Lung microvascular endothelial cell (primary cell): Measurements from ENCODE around the gene SLC4A11. TPM values are rescaled to one million over a fixed set of nuclear protein-coding genes. Genes with fewer than 3 reads are reported as not detected.

Source experiments
- DNase-seq, 2 donors: peaks; one replicate each; pipeline versions ENCODE4 v3.0.0 to v3.0.0-alpha.2; 2010; ENCODE audit warnings: low read depth in 2 of 2
- total RNA-seq: library from RNA; depleted of rRNA; stranded (reverse); fragments of >200 nt; gene quantifications from 2 replicates; pipeline ENCODE4 v1.2.1, GENCODE V29; 2014

Gene SLC4A11
- 5.2 and 23.8 TPM in 2 replicates for total RNA-seq

DNA sequence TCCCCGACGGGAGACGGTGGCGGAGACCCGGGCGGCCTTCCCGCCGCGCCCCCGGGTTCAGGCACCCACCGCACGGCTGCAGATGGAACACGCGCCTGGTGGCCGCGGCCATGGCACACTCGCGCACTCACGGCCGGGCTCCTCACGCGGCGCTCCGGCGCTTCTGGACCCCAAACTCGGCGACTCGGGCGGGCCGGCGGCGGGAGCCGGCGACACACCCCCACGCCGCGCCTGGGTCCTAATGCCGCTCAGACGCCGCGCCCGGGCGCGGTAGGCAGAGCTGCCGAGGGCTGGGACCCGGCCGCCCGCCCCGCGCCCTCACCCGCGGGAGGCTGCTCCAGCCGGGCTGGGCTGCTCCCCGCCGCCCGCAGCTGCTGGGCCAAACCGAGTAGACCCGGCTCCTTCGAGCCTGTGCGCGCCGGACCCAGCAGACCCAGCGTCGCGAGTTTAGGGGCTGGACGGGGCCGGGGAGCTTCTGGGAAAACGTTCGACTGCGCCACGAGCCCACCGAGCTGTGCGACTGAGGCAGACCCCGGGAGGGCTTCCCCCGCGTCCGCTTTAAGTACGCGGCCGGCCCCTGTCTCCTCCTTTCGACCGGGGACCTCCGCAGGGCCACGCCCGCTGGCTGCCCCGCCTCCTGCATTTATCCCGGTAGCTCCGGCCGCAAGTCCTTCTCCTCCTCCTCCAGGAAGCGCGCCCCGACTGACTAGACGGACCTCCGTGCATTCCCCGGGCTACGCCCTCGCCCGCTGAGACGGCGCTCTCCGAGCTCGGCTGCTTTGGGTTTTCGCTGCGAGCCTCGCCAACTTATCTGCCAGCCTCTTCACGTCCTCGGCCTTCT lies at the start of gene SLC4A11:
Gene SLC4A11, minus strand, starts transcription at position 165 of the 841 bp plus-strand sequence. Its CDS starts 53 bp downstream, at position 112.
- peak; percentile 68 to 81 for DNase-seq

DNA sequence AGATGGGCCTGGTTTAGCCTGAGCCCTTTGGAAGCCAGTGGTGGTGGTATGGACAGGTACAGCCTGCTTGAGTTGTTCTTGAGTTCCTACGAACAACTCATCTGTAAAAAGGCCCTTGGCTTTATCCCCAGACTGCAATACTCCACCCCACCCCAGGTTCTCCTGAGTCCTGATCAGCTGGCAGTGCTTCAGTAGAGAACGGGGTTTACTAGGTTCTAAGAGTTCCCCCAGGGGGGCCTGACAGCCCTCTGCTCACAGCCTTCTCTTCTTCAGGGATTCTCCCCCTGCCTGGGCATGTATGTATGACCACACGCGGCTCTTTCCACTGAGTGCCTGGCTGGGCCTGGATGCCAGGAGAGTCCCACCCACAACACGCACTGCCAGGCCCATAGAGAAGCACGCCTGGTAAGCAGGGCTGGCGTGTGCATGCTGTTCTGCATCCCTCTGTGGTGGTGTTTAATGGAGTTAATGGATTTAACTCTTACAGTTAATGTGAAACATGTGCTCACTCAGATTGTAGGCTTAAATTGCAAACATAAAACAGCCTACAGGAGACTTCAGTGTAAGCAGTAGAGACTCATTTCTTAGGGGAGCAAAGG lies 44.3 kb upstream of the SLC4A11 start:
- no peak for DNase-seq

DNA sequence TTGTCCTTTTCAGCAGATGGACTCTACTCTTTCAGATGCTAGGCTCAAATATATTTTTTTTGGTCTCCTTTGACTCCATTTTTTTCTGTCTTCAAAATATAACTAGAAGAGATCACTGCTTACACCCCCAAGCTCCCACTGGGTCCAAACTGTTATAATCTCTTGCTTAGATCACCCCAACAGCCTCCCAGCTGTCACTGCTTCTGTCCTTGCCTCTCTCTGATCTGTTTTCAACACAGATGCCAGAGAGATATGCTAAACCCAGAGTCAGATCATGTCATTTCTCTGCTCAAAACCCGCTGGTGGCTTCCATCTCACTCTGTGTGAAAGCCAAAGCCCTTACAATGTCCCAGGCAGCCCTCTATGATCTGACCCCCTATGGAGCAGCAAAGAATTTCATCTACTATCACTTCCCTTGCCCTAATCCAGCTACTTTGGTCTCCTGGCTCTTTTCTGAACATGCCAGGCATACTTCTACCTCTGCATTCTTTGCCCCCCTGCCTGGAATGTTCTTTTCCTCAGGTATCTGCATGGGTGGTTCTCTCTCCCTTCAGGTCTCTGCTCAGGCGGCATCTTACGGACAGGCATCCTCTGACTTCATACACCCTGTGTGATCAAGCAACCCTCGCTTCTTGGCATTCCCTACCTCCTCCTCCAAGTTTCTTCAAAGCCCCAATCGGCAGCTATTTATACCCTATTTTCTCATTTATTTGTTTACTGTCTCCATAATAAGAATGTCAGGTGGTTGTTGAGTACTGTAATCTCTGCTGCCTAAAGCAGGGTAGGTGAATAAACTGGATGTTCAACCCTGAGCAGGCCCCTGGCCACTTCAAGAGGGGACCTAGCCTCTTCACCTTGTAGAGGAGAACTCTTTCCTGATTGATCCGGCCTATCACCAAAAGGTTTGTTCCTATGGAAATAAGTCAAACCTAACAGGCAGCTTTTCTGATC lies 43.6 kb upstream of the SLC4A11 start:
- no peak for DNase-seq

DNA sequence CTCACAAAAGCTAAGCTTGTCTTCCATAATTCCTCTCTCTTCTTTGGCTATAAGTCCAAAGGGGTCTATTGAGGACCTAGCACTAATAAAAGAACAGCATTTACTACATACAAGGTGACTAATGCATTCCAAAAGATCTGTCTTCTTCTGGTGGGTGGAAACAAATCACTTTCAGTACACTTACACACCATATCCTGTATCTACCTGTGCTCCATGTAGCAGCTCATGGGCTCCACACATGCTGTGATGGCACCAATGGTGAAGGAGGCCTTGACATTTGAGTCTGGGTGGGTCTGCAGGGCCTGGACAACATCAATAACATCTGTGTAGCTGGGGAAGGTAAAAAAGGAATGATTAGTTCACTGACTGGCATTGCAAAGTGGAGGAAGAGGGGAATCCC lies 42.4 kb upstream of the SLC4A11 start:
- DNase-seq: no peak

DNA sequence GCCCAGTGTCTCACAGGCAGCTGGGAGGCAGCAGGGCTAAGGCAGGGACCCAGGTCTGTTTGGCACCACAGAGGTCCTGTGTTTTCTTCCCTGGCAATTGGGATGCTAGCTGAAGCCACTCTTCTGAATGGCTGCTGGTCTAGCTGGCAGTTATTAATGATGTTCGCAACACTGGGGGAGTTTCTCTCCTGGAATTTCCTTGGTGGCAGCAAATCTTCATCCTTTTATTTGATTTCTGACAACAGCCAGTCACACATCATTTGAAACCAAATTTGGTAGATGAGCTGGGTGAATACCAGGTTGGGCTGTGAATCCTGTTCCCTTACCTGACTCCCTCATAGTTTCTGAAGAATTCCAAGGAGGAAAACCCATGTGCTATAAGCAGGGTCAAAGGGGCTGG lies 40.8 kb upstream of the SLC4A11 start:
- no peak for DNase-seq

DNA sequence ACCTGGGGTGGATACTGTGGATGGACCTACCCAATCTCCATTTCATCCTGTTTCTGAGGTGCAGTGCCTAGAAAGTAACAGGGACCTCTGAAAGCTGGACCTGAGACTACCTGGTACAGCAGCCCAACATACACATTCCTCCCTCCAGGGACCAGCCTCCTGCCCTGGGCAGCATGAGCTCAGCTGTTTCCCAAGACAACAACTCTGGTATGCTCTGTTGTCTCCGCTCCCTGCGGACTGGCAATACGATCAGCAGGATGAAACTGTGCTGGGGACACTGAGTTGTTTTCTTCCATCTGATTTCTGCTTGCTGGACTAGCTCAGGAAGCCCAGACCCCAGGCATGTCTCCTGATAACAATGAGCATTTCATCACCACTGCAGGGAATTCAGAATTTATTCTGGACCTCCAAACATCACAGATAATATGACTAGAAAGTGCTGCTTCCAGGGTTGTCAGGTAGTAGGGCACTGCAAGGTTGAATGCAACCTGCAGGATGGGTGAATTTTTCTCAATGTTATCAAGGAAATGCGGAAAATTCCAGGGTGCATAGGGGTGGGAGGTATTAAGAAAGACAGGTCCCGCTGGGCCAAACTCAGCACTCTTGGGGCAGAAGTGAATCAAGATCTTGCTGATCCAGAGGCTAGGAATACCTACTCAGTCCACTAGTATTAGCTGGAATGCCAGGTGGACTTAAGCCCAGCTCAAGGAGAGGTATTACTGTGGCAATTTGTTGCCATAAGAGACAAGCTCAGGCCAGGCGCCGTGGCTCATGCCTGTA lies 38.9 kb upstream of the SLC4A11 start:
- DNase-seq: no peak

DNA sequence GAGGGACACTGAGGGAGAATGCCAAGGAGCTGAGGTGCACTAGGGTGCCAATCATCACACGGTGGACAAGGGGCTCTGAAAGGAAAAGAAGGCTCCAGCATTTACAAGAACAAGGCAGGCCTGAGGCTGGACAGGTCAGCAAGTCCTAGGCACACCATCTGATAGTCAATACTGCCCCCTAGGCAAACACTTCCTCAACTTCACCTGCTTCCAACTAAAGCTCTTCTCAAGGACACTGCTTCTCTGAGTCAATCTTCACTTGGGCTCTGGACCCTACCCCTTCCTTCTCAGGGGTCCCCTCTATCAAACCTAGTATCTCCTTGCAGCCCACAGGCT lies 37.7 kb upstream of the SLC4A11 start:
- peak; percentile 47 to 60 for DNase-seq

DNA sequence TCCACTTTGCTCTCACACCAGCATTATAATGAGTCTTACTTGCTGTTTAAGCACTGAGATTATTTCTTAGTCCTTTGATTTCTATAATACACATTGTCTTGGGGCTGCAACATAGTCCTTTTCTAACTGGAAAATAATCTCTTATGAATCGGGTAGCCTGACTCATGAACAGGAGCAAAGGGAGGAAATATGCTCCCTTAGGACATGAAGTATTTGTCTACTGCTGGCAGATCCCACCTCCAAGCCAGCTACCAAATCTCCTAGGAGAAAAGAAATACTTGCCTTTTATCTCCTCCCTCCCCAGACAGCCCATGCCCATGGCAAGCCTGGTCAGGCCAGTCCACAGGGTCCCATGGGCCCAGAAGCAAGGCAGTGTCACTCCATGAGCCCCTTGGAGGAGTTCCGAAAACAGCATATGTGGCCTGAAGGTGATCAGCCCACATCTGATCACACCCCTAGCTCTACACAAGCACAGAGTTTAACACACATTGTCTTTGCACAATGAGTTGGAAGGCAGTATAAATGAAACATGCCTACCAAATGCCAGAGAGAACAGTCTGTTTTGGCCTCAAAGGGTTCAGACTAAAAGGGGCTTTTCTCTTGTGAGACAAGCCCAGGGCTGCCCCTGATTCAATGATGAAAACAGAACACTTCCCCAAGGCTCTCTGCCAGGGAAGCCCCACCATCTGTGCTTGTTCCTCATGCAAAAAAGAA lies 37.1 kb upstream of the SLC4A11 start:
- no peak for DNase-seq

DNA sequence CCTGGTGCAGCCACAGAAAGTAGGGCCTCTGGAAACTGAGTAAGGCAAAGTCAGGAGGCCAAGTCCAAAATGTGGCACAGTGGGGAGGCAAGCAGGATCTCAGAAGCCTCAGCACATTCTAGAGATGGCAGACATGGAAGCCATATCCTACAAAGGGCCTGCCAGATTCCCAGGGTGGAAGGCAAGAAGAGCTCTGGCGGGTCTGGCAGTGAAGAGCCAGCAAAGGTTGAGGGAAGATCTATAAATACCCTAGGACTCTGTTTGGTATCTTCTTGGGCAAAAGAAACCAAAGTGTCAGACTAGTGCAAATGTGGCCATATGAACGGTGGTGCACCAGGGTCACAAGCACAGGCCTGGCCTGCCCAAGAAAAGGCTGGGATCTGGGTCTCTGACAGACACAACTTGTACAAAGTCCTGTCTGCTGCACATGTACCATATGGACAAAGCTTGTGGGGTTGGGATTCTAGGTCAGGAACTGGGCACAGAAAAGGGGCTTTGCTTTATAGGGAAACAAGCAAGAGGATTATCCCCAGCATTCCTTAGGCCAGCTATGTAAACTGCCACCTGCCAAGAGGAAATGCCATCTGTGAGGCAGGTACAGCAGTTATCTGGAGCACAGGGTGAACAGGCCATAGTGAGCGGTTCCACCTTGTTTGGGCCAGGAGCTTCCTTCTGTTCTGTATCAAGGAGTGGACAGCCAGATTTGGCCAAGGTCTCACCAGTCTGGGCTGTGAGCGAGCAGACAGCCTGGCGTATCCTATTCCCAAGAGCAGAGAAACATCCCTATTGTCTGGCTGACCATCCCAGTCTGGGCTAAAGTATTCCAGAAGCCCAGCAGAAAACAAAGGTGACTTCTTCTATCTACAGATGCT lies 36.3 kb upstream of the SLC4A11 start:
- no peak for DNase-seq

DNA sequence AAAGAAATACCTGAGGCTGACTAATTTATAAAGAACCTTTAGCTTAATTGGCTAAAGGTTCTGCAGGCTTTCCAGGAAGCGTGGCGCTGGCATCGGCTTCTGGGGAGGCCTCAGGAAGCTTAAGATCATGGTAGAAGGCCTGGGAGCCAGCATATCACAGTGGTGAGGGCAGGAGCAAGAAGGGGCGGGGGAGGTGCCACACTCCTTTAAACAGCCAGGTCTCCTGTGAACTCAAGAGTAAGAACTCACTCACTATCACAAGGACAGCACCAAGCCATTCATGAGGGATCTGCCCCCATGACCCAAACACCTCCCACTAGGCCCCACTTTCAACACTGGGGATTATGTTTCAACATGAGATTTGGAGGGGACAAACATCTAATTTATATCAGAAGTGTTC lies 34.4 kb upstream of the SLC4A11 start:
- no peak for DNase-seq

DNA sequence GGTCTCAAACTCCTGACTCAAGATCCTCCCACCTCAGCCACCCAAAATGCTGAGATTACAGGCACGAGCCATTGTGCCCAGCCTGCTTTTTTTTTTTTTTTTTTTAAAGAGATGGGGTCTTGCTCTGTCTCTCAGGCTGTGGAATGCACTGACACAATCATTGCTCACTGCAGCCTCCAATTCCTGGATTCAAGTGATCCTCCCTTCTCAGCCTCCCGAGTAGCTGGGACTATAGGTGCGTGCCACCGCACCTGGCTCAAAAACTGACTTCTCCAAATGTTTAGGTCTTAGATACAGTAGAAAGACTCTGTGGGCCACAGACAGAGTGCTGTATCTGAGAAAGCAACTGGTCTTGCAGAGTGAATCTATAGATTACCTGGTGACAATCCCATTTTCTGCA lies 31.1 kb upstream of the SLC4A11 start:
- DNase-seq: no peak

DNA sequence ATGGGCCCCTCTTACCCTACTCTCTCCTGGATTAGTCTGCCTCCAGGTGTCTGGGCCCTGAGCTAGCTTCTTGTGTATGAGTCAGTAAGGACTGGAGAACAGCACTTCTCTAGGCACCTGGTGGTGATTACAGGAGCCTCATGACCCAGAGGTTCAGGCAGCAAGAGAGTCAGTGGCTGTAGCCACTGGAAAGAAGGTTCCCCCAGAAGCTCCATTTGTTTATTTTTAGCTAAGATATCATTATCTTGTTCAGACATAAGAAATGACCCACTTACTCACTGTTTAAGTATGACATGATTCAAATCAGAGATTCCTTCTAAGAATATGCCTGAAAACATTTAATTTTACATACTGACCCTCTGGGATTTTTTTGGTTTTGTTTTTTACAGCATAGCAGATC lies 23.6 kb upstream of the SLC4A11 start:
- no peak for DNase-seq

DNA sequence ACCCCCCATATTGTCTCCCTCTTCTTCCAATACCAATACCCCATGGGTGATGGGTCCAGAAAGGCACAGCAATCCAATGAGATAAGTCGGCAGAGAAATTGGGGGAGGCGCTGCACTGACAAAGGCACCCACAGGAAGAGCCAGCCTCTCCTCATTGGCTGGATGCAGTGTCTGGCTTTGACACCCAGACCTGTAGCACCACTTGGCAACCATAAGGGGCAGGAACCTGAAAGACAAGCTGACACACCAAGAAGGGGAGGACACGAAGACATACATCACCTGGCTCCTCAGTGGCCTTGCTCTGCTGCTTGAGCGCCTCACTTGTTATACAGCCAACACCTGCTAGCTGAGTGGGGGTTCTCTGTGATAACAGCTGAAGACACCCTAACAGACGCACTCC lies 19.4 kb upstream of the SLC4A11 start:
- DNase-seq: no peak

DNA sequence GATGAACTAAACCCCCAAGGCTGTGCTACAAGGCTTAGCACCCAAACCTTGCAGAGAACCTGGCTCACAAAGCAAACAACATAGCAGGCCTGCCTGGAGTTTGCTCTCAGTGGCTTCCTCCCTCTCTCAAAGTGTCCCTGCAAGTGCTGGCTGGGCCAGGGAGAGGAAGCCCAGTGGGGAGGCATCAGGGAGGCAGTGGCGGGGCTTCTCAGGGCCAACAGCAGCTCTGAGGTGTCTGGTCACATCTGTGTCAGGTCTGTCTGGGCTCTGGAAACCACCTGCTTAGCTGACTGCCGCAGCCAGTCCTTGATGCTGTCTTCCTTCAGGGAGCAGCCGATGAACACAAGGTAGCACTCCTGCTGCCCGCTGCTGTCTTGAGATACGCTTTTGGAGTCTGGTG lies 16.7 kb upstream of the SLC4A11 start:
- DNase-seq: no peak

DNA sequence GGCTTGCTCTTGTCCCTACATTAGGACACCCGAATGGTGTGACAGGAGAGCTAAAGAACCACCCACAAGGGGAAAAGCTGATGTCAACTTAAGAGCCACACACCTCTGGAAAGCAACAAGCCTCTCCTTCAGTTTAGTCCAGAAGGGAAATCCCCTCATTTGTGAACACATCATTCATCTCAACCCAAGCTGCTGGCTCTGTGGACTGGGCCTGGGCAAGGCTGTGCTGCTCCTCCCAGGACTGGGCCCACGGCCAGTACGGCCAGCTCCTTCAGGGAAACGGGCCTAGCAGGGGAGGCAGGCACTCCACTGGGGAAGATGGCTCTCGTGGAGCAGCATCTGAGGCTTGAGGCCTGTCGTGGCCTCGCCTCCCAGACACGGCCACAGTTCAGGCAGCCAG lies 12.8 kb upstream of the SLC4A11 start:
- peak in 1 of 2 donors; percentile 15 for DNase-seq

DNA sequence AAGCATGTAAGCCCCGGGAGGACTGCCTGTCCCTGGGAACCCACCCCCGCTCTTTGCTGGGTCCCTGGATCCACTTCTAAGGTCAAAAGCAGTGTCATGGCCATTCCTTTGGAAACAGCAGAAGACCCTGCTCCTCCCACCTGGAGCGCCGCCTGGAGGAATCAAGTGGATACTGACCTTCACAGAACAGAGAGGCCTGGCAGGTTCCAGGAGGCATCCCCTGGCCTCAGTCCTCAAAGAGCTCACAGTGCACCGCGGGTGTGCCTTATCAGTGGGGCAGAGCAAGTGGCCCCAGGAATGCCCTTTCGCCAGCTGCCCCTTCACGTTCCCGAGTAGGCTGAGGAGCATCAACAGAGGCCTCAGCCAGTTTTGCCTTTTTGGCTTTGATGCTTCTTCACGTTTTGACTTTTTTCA lies 11.1 kb upstream of the SLC4A11 start:
- peak; percentile 35 to 45 for DNase-seq

DNA sequence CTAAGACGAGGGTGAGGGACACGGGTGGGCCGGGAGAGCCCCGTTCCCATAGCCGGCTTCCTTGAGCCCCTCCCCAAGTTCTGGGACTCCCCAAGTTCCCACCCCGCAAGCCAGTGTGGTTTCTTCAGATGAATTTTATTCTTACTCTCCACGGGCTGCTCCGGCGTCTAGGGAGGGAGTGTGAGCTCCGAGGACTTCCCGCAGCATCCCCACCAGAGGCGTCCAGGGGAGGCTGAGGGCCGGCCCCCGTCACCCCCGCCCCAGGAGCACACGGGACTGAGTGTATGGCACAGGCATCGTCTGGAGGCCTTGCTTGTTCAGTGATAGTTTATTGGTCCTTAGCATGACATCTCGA lies 10.0 kb upstream of the SLC4A11 start:
- DNase-seq: no peak

DNA sequence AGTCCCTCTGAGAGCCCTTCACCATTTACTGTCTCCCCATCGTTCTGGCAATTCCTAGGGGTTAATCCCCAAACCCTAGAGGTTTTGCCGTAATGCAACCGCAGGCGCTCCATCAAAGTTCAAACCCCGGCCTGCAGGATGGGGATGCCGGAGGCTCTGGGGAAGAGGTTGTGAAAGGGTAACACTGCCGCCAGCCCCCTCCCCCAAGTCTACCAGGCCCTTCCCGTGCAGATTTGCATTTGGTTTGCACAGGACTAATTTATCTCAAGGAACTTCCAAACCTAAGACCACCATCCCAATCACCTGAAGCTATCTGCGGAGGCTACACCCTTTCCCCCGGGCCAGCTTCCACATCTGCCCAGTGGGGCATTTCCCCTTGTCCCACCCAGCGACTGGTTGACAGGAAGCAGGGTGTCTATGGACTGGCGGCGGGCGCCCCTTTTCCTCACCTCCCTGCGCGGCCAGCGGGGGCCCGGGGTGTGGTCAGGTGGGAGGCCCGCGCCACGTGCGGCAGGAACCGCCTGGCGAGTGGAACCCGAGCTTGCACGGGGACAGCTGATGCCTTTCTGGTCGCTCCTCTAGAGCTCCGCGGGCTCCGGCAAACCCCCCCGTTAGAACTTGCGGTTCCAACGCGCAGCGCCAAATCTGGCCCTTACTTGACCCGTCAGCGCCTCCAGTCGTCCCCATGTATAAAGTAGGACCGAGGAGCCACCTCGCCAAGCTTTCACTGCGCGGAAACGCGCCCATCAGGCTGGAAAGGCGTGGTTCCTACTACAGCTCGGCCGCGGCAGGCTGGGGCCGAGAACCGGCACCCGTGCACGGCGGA lies 9.4 kb upstream of the SLC4A11 start:
- DNase-seq: peak; percentile 35 to 54

DNA sequence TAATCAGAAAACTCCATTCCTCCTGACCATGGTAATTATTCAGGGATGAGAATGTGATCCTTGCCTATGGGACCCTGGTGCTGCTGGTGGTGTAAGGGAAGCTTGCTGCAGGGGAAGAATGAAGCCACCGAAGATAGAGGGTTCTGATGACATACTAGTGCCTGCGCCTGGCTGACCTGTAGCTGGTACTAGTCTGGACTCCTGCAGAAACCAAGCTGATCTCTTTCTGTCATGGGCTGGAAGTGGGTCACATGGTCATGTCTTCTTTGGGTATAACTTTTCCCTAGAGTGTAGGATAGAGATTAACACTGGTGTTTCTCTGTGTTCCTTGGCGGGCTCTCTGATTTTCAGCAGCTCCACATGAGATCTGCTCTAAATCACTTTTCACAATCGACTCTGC lies 8.6 kb upstream of the SLC4A11 start:
- no peak for DNase-seq
